Activated T-cell treated with anti-CD3 and anti-CD28 coated beads, Interleukin-2, amount 50 U/mL, for 48 hours (primary cell): Measurements from ENCODE around the gene CFAP52.
A peak's percentile ranks its signal among the peaks of the same experiment; 100 is the strongest.
"Not testable (repeated sequence)": the region's sequence is repeated elsewhere in the genome, so short reads cannot be mapped to it uniquely, and the experiment has no call there.

ENCODE experiments used
- DNase-seq, 2 experiments: peaks; one replicate each; pipeline ENCODE4 v3.0.0-alpha.2; 2020

The CFAP52 gene

DNA sequence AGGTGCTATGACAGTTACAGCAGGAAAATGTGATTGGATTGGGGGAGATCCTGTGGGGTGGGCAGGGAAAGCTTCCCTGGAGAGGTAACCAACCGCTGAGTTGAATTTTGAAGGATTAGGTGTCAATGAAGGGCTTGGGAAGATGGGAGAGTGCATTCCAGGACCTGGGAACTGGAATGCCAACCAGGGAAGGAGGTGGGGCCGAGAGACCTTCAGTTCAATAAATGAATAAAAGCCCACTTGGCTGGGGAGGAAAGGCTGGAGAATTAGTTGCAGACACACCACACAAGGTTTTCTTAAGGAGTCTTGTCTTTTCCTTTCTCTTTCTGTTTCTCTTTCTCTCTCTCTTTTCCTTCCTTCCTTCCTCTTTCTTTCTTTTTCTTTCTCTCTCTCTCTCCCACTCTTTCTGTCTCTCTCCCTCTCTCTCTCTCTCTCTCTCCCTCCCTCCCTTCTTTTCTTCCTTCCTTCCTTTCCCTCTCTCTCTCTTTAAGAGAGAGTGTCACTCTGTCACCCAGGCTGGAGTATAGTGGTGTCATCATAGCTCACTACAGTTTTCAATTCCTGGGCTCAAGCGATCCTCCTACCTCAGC lies 72.2 kb downstream of the CFAP52 start:
- no peak for DNase-seq

DNA sequence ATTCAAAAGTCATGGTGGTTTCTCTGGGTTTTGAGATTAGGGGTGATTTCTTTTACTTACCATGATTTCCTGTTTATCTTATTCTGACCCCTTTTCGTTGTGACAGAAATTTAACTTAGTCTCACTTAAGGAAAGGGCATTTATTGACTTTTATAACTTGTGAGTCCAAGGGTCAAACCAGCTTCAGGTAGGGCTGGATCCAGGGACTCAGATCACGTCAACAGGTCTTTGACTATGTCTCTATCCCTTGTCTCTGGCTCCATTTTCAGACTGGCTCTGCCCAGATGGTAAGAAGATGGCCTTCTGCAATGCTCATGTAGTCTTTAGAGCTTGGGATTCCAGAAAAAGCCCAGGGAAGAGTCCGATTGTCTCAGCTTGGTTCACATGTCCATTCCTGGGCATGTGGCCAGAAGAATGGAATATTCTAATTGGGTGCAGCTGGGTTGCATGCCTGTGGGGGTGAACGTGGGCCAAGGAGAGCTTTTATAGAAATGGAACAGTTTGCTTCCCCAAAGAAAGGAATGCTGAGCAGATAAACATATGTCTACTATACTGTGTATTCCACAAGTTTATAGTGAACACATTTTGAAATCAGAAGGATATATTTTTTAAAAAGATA lies 82.3 kb downstream of the CFAP52 start:
- DNase-seq: no peak

DNA sequence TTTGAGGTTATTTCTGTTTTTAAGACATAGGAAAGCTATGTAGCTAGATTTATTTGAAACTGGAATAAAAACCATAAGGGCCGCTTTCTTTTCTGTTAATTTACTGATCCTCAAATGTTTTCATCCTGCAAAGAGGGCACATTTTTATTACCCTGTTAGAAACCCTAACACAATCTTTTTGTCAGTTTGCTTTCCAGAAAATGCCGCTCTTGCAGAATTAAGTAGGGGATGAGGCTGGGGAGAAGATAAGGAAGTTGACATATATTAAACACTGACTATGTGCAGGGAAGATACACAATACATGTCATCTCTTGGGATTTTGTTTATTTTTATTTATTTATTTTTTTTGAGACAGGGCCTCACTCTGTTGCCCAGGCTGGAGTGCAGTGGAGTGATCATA lies 84.6 kb downstream of the CFAP52 start:
- DNase-seq: no peak

DNA sequence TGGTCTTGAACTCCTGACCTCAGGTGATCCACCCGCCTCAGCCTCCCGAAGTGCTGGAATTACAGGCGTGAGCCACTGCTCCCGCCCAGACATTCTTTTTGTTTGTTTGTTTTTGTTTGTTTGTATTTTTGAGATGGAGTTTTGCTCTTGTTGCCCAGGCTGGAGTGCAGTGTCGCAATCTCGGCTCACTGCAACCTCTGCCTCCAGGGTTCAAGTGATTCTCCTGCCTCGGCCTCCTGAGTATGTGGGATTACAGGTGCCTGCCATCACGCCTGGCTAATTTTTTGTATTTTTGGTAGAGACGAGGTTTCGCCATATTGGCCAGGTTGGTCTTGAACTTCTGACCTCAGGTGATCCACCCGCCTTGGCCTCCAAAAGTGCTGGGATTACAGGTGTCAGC lies 87.1 kb downstream of the CFAP52 start:
- DNase-seq: not testable (repeated sequence)

DNA sequence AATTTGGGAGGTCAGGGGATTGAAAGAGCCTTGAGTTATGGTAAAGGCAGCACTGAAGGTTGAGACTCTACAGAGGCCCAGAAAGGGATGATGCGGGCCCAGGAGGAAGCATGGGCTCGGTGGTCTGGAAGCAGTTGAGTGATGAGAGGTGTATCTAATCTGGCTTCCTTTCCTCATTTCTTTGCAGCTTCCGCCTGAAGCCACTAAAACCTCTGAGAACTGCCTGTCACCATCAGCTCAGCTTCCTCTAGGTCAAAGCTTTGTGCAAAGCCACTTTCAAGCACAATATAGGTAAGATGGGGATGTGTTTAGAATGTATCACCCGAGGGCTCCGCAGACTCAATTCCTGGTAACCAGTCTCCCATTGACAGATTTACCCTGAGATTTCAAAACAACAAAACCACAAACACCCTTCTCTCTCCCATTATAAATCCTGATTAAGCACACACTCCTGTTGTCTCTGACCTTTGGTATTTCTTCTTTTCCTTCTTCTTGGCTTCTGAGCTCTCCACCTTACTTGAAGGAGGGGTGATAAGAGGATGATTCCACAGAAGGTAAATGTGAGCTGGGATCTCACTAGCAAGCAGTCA lies 90.1 kb downstream of the CFAP52 start:
- no peak for DNase-seq

DNA sequence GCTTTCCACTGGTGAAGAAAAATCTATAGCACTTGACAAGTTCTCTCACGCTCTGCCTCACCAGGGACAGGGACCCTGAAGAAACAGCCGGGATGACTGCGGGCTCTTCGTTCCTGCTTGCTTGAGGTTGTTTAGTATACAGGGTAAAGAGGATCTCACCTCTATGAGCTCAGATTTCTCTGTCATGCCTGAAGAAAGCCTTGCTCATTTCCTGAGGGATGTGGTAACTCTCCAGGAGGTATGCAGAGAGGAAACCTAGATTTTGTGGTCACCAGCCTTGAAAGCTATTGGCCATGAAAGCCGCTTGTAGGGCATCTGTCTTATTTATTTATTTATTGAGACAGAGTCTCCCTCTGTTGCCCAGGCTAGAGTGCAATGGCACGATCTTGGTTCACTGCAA lies 92.1 kb downstream of the CFAP52 start:
- no peak for DNase-seq

DNA sequence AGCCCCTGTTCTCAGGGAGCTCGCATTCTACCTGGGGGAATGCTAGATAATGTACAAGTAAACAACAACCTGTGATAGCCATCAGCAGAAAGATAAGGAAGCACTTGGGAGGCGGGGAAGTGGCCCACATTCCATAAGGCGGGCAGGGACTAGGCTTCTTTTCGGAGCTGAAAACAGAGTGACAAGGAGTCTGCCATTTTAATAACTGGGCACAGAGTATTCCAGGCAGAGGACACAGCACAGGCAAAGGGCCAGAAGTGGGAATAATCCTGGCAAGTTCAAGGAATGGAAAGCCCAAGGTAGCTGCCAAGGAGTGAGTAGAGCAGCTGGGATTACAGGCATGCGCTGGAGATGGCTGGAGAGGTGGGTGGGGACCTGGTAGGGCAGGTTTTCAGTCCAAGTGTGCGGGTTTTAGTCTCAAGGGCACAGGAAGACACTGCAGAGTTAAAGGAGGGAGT lies 93.1 kb downstream of the CFAP52 start:
- no peak for DNase-seq

DNA sequence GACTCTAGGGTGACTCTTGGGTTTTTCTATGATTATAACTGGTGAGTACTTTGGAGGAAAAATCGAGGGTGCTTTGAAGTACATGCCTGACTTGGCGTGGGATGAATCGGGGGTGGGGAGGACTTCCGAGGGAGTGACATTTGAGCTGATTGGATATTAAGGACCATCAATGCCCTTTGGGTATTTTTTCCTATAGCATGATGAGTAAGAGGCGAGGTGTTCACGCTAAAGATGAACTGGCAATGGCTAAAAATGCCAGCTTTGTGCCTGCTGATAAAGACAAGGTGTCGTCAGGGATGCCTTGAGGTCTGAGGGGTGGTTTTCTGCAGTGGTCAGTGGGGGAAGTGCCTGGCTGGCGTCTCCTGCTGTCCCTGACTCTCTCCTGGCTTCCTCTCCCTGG lies 94.2 kb downstream of the CFAP52 start:
- DNase-seq: no peak

DNA sequence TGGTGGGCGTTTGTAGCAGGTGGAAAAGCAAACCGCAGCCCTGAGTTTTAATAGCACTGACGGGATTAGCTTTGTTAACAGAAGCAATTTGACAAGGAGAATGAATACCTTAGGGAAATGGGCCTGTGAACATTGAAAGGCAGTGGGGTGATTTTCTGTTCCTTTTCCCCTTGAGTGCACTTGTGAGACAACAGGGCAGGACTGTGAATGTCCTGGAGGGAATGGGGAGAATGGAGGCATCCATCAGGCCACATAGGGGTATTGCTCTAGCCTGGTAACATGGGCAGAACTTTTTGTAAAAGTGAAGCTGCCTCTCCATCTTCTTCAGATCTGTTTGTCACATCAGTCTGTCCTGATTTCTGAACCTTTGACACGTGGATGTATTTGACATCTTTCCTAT lies 95.1 kb downstream of the CFAP52 start:
- DNase-seq: no peak

DNA sequence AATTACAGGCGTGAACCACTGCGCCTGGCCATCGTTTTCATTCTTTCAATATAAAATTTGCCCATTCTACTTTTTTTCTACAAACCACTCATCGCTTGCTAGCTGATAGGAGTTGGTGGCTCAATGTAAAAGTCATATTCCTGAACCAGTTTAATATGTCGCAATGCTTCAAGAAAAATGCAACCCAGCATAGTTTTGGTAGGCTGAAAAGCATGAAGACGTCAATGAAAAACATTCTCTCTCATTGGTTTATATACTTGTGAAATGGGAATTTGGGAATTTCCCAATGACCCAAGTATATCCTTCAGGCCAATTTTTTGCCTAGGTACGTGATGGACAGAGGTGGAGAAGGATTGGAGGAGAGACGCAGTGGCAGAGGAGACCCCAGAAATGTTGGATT lies 95.8 kb downstream of the CFAP52 start:
- DNase-seq: no peak

DNA sequence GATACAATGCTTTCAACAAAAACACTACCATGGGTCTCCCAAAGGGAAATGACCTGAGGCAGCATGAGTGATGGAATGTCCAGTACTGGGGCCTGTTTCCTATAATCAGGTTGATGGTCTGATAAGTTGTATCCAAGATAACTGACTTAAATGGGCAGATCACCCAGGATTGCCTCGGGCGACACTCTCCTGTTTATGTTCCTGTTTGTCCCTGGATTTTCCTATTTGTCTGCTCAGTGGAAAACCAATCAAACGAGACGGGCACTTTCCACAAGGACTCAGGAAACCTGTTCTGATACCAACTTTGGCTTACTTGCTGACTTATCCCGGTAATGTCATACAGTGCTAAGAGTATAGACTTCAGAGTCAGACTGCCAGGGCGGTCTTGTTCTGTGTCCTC lies 96.2 kb downstream of the CFAP52 start:
- no peak for DNase-seq

DNA sequence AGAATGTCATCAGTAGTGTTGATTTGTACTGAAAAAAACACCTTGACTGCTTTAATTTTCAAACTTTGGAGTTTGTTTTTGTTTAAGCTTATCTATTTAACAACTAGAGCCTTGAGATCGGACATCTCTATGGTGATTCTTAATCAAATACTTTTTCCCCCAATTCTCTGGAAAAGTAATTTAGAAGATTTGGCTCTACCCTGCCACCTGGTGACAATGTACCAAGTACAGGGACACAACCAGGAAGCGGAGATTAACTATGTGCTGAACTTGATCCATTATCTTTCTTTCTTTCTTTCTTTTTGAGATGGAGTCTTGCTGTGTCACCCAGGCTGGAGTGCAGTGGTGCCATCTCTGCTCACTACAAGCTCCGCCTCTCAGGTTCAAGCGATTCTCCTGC lies 99.6 kb downstream of the CFAP52 start:
- DNase-seq: no peak

DNA sequence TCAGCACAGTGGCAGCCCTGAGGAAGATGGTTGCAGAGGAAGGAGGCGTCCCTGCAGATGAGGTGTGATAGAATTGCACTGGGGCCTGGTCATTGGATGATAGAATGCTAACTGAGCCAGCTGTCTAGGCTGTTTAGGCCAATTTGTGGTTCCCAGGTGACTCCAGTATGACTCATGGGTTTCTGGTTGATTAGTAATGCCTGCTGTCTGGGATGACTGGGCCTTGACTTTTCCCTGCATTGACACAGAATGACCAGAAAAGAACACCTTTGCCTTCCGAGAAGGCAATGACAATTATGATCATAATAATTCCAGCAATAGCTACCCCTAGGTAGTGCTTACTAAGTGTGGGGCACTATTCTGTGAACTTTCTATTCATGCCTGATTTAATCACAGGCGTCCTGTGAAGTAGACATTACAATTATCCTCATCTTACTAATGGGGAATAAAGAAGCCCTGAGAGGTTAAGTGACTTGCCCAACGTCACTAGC lies 100.4 kb downstream of the CFAP52 start:
- DNase-seq: peak; percentile 36 to 37

DNA sequence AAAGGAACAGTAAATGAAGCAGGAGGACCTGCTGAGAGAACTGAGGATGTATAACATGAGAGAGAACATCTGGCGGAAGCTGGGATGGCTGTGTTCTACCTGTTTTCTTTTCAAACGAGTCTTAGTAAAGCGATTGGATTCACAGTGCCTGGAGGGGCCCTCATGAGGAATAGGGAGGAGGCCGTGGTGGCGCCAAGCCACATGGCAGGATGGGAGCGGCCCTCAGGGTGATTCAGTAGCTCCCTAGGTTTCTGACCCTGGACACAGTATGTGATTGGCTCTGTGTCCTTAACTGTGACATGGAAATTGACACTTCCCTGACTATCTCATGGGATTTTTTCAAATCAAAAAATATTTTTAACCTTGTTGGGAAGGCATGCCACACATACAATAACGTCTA lies 101.0 kb downstream of the CFAP52 start:
- no peak for DNase-seq

DNA sequence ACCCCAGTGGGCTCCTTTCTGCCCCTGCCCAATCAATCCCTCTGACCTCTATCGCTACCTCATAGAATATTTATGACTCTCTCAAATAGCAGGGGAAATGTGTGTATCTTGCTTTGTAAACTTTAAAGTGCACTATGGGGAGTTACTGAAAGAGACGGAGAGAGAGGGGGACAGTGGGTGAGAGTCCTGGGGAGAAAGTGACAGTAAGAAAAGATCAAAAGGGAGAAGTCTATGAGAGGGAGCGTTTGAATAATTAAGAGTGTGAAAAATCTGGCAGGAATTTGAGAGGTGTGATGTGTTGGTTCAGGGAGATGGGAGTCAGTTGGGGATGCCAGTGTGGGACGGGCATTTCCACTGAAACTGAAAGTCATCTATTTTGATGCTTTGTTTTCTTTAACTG lies 101.5 kb downstream of the CFAP52 start:
- no peak for DNase-seq

DNA sequence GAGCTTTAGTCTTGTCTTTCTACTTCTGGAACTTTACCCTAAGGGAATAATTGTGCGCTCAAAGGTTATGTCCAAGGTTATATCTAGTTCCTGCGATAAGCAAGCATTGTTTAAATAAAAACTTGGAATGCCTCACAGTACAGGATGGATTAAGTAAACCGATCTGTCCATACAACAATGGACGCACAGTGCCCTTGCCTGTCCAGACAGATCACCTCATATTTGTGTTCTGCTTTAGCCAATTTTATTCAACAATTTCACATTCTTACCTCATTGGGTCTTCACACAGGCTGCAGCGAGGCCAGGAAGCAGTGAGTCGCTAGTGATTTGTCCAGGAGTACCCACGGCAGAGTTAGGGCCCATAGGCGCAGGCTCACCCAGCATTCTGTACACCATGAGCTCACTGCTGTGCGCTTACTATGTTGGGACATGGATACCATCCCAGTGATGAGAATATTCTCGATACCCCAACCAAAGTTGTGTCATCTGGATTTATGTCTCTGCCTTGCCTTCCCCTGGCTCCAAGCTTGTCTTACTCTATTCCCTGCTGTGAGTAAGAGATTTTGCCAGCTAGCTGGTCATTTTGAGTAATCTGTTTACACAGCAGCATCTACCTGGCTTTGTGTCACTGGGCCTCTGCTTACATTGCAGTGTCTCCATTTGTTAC lies 108.6 kb downstream of the CFAP52 start:
- DNase-seq: no peak
